Measurements from ENCODE around the gene TMSB4X.

The TMSB4X gene

GRCh38 chrX:13023567-13023966 is 48.7 kb downstream of the TMSB4X start:
- DNase-seq (ENCODE audit: low read depth, low spot score), result no peak
- H3K4me3 ChIP-seq (ENCODE audit: low read depth, low read length), result no peak overlapping the region
- in situ Hi-C loops (cut with HindIII; ENCODE audit: low sequenced_read_pairs), result no loop called here
- no peak for TF ChIP-seq CTCF (IDR thresholded peaks at IDR 0.05; ENCODE audit: low read depth, low read length)

GRCh38 chrX:13023979-13024378 is 49.1 kb downstream of the TMSB4X start:
- no peak for TF ChIP-seq CTCF (IDR thresholded peaks at IDR 0.05; ENCODE audit: low read depth, low read length)
- in situ Hi-C loops (cut with HindIII; ENCODE audit: low sequenced_read_pairs), result no loop called here

GRCh38 chrX:13024986-13025385 is 50.1 kb downstream of the TMSB4X start:
- no peak for DNase-seq (ENCODE audit: low read depth, low spot score)
- no peak for TF ChIP-seq CTCF (IDR thresholded peaks at IDR 0.05; ENCODE audit: low read depth, low read length)
- in situ Hi-C loops (cut with HindIII; ENCODE audit: low sequenced_read_pairs), result no loop called here
- no peak overlapping the region for H3K4me3 ChIP-seq (ENCODE audit: low read depth, low read length)

More at GRCh38 chrX:13023979-13024378, 49.1 kb downstream of the TMSB4X start:
- DNase-seq (ENCODE audit: low read depth, low spot score), result no peak
- no peak overlapping the region for H3K4me3 ChIP-seq (ENCODE audit: low read depth, low read length)
